GM23338 (cell line): Measurements from ENCODE around the gene ZAR1. TPM values are rescaled to one million over a fixed set of nuclear protein-coding genes. Genes with fewer than 3 reads are reported as not detected.
"Not testable (repeated sequence)": the region's sequence is repeated elsewhere in the genome, so short reads cannot be mapped to it uniquely, and the experiment has no call there.

Experiments used
- ATAC-seq: fragments of 200-7000 bp; cut with Tn5 transposase; 3 replicates; pipeline ENCODE4 v1.9.1; 2020
- DNase-seq: peaks from one replicate; pipeline ENCODE4 v3.0.0-alpha.2; 2015; ENCODE audit warnings: low spot score
- H2AFZ ChIP-seq: fragments of 200-600 bp; sonication (generic); 2 replicates; pipeline ENCODE4 v1.8.0; 2016; ENCODE audit warnings: antibody characterized with exemption, mild to moderate bottlenecking, moderate library complexity
- H3F3A ChIP-seq: fragments of 200-600 bp; sonication (generic); replicated peaks from 2 replicates; pipeline ENCODE4 v1.8.0; 2017; ENCODE audit warnings: antibody characterized with exemption, mixed run types, low read depth
- H3K27ac ChIP-seq: fragments of 200-600 bp; sonication (generic); 2 replicates; pipeline ENCODE4 v1.6.1; 2016; ENCODE audit warnings: low read depth
- H3K27me3 ChIP-seq: fragments of 200-600 bp; sonication (generic); 2 replicates; pipeline ENCODE4 v1.8.0; 2016; ENCODE audit warnings: mild to moderate bottlenecking, mixed run types, moderate library complexity; ENCODE audit not compliant: insufficient read depth
- H3K36me3 ChIP-seq: fragments of 200-600 bp; sonication (generic); 2 replicates; pipeline ENCODE4 v1.8.0; 2016; ENCODE audit warnings: mild to moderate bottlenecking; ENCODE audit not compliant: insufficient read depth
- H3K4me1 ChIP-seq: fragments of 200-600 bp; sonication (generic); 2 replicates; pipeline ENCODE4 v1.8.0; 2016; ENCODE audit warnings: mild to moderate bottlenecking, moderate library complexity; ENCODE audit not compliant: insufficient read depth
- H3K4me2 ChIP-seq: fragments of 200-600 bp; sonication (generic); 2 replicates; pipeline ENCODE4 v1.7.1; 2017; ENCODE audit warnings: mixed run types
- H3K4me3 ChIP-seq: fragments of 200-600 bp; sonication (generic); 2 replicates; pipeline ENCODE4 v1.6.1; 2016; ENCODE audit warnings: mixed run types
- H3K79me2 ChIP-seq: fragments of 200-600 bp; sonication (generic); replicated peaks from 2 replicates; pipeline ENCODE4 v1.8.0; 2017; ENCODE audit warnings: mild to moderate bottlenecking; ENCODE audit not compliant: insufficient read depth
- H3K9me2 ChIP-seq: fragments of 200-600 bp; sonication (generic); 2 replicates; pipeline ENCODE4 v1.8.0; 2017; ENCODE audit not compliant: insufficient read depth
- H4K20me1 ChIP-seq: fragments of 200-600 bp; sonication (generic); replicated peaks from 2 replicates; pipeline ENCODE4 v1.8.0; 2017; ENCODE audit warnings: mild to moderate bottlenecking; ENCODE audit not compliant: insufficient read depth
- H3K27ac Mint-ChIP-seq: 2 replicates; pipeline ENCODE4 v1.8.0; 2020; ENCODE audit warnings: inconsistent platforms, mild to moderate bottlenecking, moderate library complexity, mixed read lengths
- H3K27me3 Mint-ChIP-seq: 3 replicates; pipeline ENCODE4 v1.8.0; 2022; ENCODE audit warnings: low read depth, mild to moderate bottlenecking, moderate library complexity, mixed read lengths, inconsistent platforms; ENCODE audit not compliant: insufficient read depth, poor library complexity
- H3K36me3 Mint-ChIP-seq: 3 replicates; pipeline ENCODE4 v1.8.0; 2021; ENCODE audit warnings: low read depth, mild to moderate bottlenecking, inconsistent platforms, moderate library complexity, mixed read lengths
- H3K4me1 Mint-ChIP-seq: 3 replicates; pipeline ENCODE4 v1.8.0; 2020; ENCODE audit warnings: mild to moderate bottlenecking, inconsistent platforms, mixed read lengths
- H3K4me3 Mint-ChIP-seq: 3 replicates; pipeline ENCODE4 v1.8.0; 2021; ENCODE audit warnings: moderate library complexity, mild to moderate bottlenecking, inconsistent platforms, mixed read lengths
- H3K9me3 Mint-ChIP-seq: 3 replicates; pipeline ENCODE4 v1.8.0; 2020; ENCODE audit warnings: moderate library complexity, mild to moderate bottlenecking, inconsistent platforms, mixed read lengths
- CREB1 ChIP-seq: fragments of 250-450 bp; sonication (Bioruptor Pico); IDR thresholded peaks from 2 replicates; pipeline ENCODE4 v1.5.0; 2020; ENCODE audit warnings: low read depth, mild to moderate bottlenecking, moderate library complexity
- ETS1 ChIP-seq: IDR thresholded peaks from 2 replicates; pipeline ENCODE4 v1.6.1; 2016; ENCODE audit warnings: antibody characterized with exemption
- EZH2 ChIP-seq: fragments of 200-600 bp; sonication (generic); IDR thresholded peaks from one replicate; pipeline ENCODE4 v1.8.0; 2017; ENCODE audit warnings: antibody characterized with exemption, mild to moderate bottlenecking, low read depth; ENCODE audit not compliant: unreplicated experiment
- EZH2phosphoT487 ChIP-seq: fragments of 200-600 bp; sonication (generic); IDR thresholded peaks from one replicate; pipeline ENCODE4 v1.8.1; 2018; ENCODE audit warnings: antibody characterized with exemption; ENCODE audit not compliant: unreplicated experiment
- JUNB ChIP-seq: IDR thresholded peaks from one replicate; pipeline ENCODE4 v1.6.1; 2016; ENCODE audit warnings: antibody characterized with exemption; ENCODE audit not compliant: unreplicated experiment
- NANOG ChIP-seq: IDR thresholded peaks from 2 replicates; pipeline ENCODE4 v1.6.1; 2016; ENCODE audit warnings: antibody characterized with exemption, borderline replicate concordance
- REST ChIP-seq: IDR thresholded peaks from one replicate; pipeline ENCODE4 v1.6.1; 2018; ENCODE audit warnings: antibody characterized with exemption; ENCODE audit not compliant: unreplicated experiment
- STAT1 ChIP-seq: IDR thresholded peaks from one replicate; pipeline ENCODE4 v1.6.1; 2016; ENCODE audit warnings: antibody characterized with exemption; ENCODE audit not compliant: unreplicated experiment
- ZNF114 ChIP-seq: fragments of 250-450 bp; sonication (Bioruptor Pico); IDR thresholded peaks from 2 replicates; pipeline ENCODE4 v1.5.0; 2020; ENCODE audit warnings: mild to moderate bottlenecking, moderate library complexity
- ZNF331 ChIP-seq: fragments of 250-450 bp; sonication (Bioruptor Pico); IDR thresholded peaks from 2 replicates; pipeline ENCODE4 v1.5.0; 2020; ENCODE audit warnings: low read depth, mild to moderate bottlenecking, moderate library complexity
- polyA plus RNA-seq: library from polyadenylated mRNA; unstranded; fragments of >200 nt; fragmentation: Nextera tagmentation; extraction: Ambion mirVana; gene quantifications from 2 replicates; pipeline ENCODE4 v1.2.1, GENCODE V29; 2016
- total RNA-seq: library from RNA; depleted of rRNA; stranded (reverse); fragments of >200 nt; shearing (Covaris generic); gene quantifications from 2 replicates; pipeline ENCODE4 v1.2.3, GENCODE V29; 2014

The ZAR1 gene
- total and polyA plus RNA-seq, 2 experiments from 2014 or later: 0.27 to 1.6 TPM

GRCh38 chr4:48449151-48449550, 40.9 kb upstream of the ZAR1 start (continued):
- TF ChIP-seq ETS1 (no peak), NANOG (no peak), REST (no peak), ZNF331 (CRISPR knock-in tag) (no peak), EZH2 (no peak)

GRCh38 chr4:48450740-48451139, 39.3 kb upstream of the ZAR1 start:
- no peaks in the 10 kb centered on the region for H3K9me3 Mint-ChIP-seq
- H3K36me3 Mint-ChIP-seq: no peaks in the 10 kb centered on the region
- H3K27ac ChIP-seq: no peak overlapping the region
- peaks cover 3% of the 10 kb centered on the region; the same call in 1 of the 2 replicates for H3F3A ChIP-seq
- H3K4me3 ChIP-seq: no peak overlapping the region
- no peaks in the 10 kb centered on the region for H3K4me1 ChIP-seq
- 0 out of 2 replicates have a peak, but pooled peaks cover 2% of the 10 kb centered on the region for H3K9me2 ChIP-seq
- DNase-seq (no peak), ATAC-seq (no peak)
- H2AFZ ChIP-seq: peak overlapping the region; percentile 69; the same call in 1 of the 2 replicates
- no peaks in the 10 kb centered on the region for H3K27me3 ChIP-seq
- H3K4me3 Mint-ChIP-seq: no peak overlapping the region
- no peak overlapping the region for H3K4me2 ChIP-seq
- H3K36me3 ChIP-seq: no peaks in the 10 kb centered on the region
- TF ChIP-seq CREB1: no peak
- TF ChIP-seq ETS1: no peak
- TF ChIP-seq NANOG: no peak
- TF ChIP-seq ZNF114: no peak
- no peak for TF ChIP-seq EZH2phosphoT487
- TF ChIP-seq REST: no peak
- TF ChIP-seq STAT1: no peak
- TF ChIP-seq JUNB: no peak
- H3K4me1 Mint-ChIP-seq: no peaks in the 10 kb centered on the region
- no peaks in the 10 kb centered on the region for H3K79me2 ChIP-seq
- no peak overlapping the region for H3K27ac Mint-ChIP-seq
- H4K20me1 ChIP-seq: no peaks in the 10 kb centered on the region
- no peaks in the 10 kb centered on the region for H3K27me3 Mint-ChIP-seq

- H3K9me2 ChIP-seq, H3K27ac ChIP-seq, H4K20me1 ChIP-seq, H3K4me1 ChIP-seq, H3F3A ChIP-seq, H3K4me3 Mint-ChIP-seq, H3K27me3 ChIP-seq, H3K9me3 Mint-ChIP-seq, H3K4me3 ChIP-seq, H3K36me3 ChIP-seq, H3K36me3 Mint-ChIP-seq, H3K27ac Mint-ChIP-seq, H2AFZ ChIP-seq, H3K27me3 Mint-ChIP-seq, H3K4me1 Mint-ChIP-seq, ATAC-seq, DNase-seq, H3K79me2 ChIP-seq, H3K4me2 ChIP-seq: not testable (repeated sequence)
These were observed 38.4 kb upstream of the ZAR1 start for GRCh38 chr4:48451656-48452055.
